HUES64 (cell line): ENCODE results near the gene CHMP5.

Experiments
- H3K27ac ChIP-seq: 2 replicates; pipeline ENCODE4 v1.7.0; 2013; ENCODE audit warnings: low read depth, low read length, inconsistent platforms
- H3K27me3 ChIP-seq: 2 replicates; pipeline ENCODE4 v1.6.1; 2013; ENCODE audit warnings: mild to moderate bottlenecking, low read length; ENCODE audit not compliant: insufficient read depth
- H3K36me3 ChIP-seq: 2 replicates; pipeline ENCODE4 v1.6.1; 2013; ENCODE audit warnings: mild to moderate bottlenecking, low read length; ENCODE audit not compliant: insufficient read depth
- H3K4me1 ChIP-seq: 2 replicates; pipeline ENCODE4 v1.6.1; 2013; ENCODE audit warnings: mild to moderate bottlenecking, low read length, moderate library complexity; ENCODE audit not compliant: insufficient read depth
- H3K4me3 ChIP-seq: 2 replicates; pipeline ENCODE4 v1.5.1; 2013; ENCODE audit warnings: mild to moderate bottlenecking, low read length, moderate library complexity
- H3K9ac ChIP-seq: 2 replicates; pipeline ENCODE4 v1.6.1; 2013; ENCODE audit warnings: mild to moderate bottlenecking, low read depth, low read length
- H3K9me3 ChIP-seq: 2 replicates; pipeline ENCODE4 v1.6.1; 2013; ENCODE audit warnings: low read depth, low read length; ENCODE audit not compliant: insufficient read depth
- WGBS: fragments of 150-250, 120-280 bp; methylation state at CpG from one replicate; pipeline ENCODE4 v1.1.7; 2013; ENCODE audit warnings: missing lambda C conversion rate; 5-methylcytosine and 5-hydroxymethylcytosine counted together

Gene CHMP5

GRCh38 chr9:33320230-33320567, 55.4 kb downstream of the CHMP5 start:
- H3K27me3 ChIP-seq: no peaks in the 10 kb centered on the region
- no CpG with 5 or more reads among the region's 1 CpG for WGBS
- H3K9me3 ChIP-seq: no peaks in the 10 kb centered on the region
- H3K4me3 ChIP-seq: no peak overlapping the region
- no peak overlapping the region for H3K27ac ChIP-seq
- peaks cover 81% of the 10 kb centered on the region for H3K36me3 ChIP-seq
- H3K4me1 ChIP-seq: no peaks in the 10 kb centered on the region
- no peak overlapping the region for H3K9ac ChIP-seq

DNA sequence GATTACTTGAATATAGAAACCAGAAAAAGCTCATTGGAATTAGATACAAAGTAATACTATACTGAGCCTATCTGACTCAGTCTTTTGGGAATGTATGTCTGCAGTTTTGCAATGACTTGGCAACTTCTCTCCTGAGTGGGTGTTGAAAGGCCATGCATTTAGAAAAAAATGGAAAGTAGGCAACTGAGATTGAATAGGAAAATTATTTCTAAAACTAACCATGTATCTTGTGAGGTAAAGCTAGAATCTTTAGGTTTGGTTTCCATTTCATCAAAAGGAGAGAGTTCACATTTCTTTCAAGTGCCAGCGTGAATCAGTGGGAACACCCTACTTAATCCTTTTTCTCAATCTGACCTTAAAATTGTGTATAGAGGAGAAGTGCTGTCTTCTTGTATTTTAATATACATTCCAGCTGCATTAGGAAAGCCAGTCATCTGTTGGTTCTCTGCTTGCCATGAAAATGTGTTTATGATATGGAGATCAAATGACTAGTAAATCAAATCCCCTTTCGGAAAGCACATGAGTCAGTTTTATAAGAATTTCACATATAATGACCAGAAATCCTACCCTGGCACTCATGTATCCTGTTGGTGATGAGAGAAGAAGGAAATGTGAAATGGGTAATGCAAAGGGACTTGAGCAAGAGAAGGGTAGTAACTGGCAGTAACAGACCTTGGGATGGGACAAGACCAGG, 55.9 kb downstream of the CHMP5 start:
- H3K27ac ChIP-seq: no peak overlapping the region
- H3K4me3 ChIP-seq: no peak overlapping the region
- H3K9ac ChIP-seq: no peak overlapping the region
- no peaks in the 10 kb centered on the region for H3K9me3 ChIP-seq
- no CpG with 5 or more reads among the region's 2 CpGs for WGBS
- peaks cover 76% of the 10 kb centered on the region for H3K36me3 ChIP-seq
- H3K27me3 ChIP-seq: no peaks in the 10 kb centered on the region
- H3K4me1 ChIP-seq: no peaks in the 10 kb centered on the region

GRCh38 chr9:33329117-33329563, 64.3 kb downstream of the CHMP5 start:
- no peak overlapping the region for H3K4me3 ChIP-seq
- H3K36me3 ChIP-seq: peaks cover 65% of the 10 kb centered on the region
- no peaks in the 10 kb centered on the region for H3K27me3 ChIP-seq
- no peak overlapping the region for H3K27ac ChIP-seq
- WGBS: 90% methylated on average over 4 of the region's 4 CpGs
- no peaks in the 10 kb centered on the region for H3K9me3 ChIP-seq
- no peak overlapping the region for H3K9ac ChIP-seq
- H3K4me1 ChIP-seq: no peaks in the 10 kb centered on the region

DNA sequence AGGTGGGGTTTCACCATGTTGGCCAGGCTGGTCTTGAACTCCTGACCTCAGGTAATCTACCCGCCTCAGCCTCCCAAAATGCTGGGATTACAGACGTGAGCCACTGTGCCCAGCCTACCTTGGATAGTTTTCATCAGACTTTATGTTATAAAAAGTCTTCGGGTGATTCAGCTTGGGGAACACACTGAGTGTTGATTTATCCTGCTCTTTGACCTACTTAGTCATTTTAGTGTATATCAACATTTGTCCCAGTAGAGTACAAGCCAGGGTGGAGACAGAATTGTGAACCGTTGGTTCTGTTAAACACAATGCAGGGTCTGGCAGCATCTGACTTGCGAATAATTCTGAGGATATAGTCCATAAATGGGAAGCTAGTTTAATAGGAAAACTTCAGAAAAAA, 65.1 kb downstream of the CHMP5 start:
- Histone ChIP-seq H3K9ac (no peak overlapping the region), H3K9me3 (no peaks in the 10 kb centered on the region), H3K4me1 (no peaks in the 10 kb centered on the region), H3K4me3 (no peak overlapping the region), H3K27ac (no peak overlapping the region), H3K27me3 (no peaks in the 10 kb centered on the region), H3K36me3 (peaks cover 71% of the 10 kb centered on the region)
- WGBS: 97% methylated on average over 5 of the region's 5 CpGs

DNA sequence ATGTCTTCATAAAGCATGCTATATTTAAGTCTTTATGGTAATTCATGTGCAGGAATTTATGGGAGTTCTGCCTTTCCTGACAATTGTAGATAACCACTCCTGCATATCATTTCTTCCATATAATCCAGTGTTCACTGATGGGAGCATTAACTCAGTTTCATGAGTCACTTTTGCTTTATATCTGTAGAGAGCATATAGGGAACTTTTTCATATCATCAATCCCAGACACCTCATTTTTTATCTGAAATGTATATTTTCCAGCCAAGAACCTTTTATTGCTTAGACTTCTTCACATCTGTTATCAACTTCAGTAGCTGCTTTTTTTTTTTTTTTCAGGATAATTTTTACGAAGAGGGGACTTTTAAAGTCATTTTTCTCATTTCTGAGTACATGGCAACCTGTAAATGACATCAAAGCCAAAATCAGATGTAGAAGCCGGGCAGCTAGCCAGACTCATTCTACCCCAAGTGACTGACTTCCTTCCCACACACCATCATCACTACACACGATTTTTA, 66.6 kb downstream of the CHMP5 start:
- H3K9ac ChIP-seq: no peak overlapping the region
- no peak overlapping the region for H3K27ac ChIP-seq
- H3K4me3 ChIP-seq: no peak overlapping the region
- 91% methylated on average over 3 of the region's 3 CpGs for WGBS
- no peaks in the 10 kb centered on the region for H3K4me1 ChIP-seq
- H3K27me3 ChIP-seq: no peaks in the 10 kb centered on the region
- H3K36me3 ChIP-seq: peaks cover 75% of the 10 kb centered on the region
- H3K9me3 ChIP-seq: no peaks in the 10 kb centered on the region
